ENCODE data around the gene NAT8L. TPM values are rescaled to one million over a fixed set of nuclear protein-coding genes. Genes with fewer than 3 reads are reported as not detected.

Gene NAT8L
- total RNA-seq, 1 experiment from 2014 or later, result 7.7 TPM

GRCh38 chr4:2073808-2074481, 14.8 kb downstream of the NAT8L start:
- no peak for DNase-seq (ENCODE audit: extremely low read depth, low read depth)

- no peak for DNase-seq (ENCODE audit: extremely low read depth, low read depth)
These were observed 15.5 kb downstream of the NAT8L start for GRCh38 chr4:2074588-2074987.

GRCh38 chr4:2075171-2075986, 16.3 kb downstream of the NAT8L start:
- DNase-seq (ENCODE audit: extremely low read depth, low read depth), result no peak

- DNase-seq (ENCODE audit: extremely low read depth, low read depth), result no peak
These were observed 17.1 kb downstream of the NAT8L start for GRCh38 chr4:2075987-2076907.

DNA sequence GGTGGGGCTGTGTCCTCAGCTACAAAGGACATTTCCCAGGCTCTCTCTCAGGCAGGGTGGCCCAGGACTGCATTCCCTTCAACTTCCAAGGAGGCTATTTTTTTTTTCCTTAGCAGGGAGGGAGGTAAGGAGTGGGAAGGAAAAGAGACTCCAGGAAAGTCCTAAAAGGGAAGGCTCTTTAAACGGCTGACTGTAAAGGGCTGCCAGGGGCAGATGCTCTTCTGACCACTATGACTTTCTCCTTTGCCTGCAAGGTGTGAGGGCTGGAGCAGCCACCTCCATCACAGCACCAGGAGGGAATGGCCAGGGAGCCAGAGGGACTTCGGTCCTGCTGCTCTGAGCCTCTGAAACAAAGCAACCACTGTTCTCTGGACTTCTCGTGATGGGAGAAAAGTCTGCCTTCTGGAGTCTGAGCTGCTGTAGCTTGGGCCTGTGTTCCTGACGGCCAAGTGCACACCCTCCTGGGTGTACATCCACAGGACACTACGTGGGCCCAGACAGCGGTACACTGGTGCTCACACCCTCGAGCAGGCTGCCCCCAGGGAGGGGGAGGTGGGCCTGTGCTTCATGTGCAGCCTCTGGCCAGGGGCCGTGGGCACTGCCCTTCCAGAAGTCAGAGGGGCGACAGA, 17.9 kb downstream of the NAT8L start:
- DNase-seq (ENCODE audit: extremely low read depth, low read depth), result no peak

- no peak for DNase-seq (ENCODE audit: extremely low read depth, low read depth)
These were observed 18.7 kb downstream of the NAT8L start for GRCh38 chr4:2077537-2078460.

GRCh38 chr4:2078584-2078983, 19.5 kb downstream of the NAT8L start:
- DNase-seq (ENCODE audit: extremely low read depth, low read depth), result no peak

- no peak for DNase-seq (ENCODE audit: extremely low read depth, low read depth)
These were observed 19.9 kb downstream of the NAT8L start for GRCh38 chr4:2079006-2079405.

GRCh38 chr4:2079926-2080325, 20.8 kb downstream of the NAT8L start:
- DNase-seq (ENCODE audit: extremely low read depth, low read depth), result no peak

- no peak for DNase-seq (ENCODE audit: extremely low read depth, low read depth)
These were observed 21.5 kb downstream of the NAT8L start for GRCh38 chr4:2080429-2081300.

GRCh38 chr4:2081540-2081939, 22.4 kb downstream of the NAT8L start:
- DNase-seq (ENCODE audit: extremely low read depth, low read depth), result no peak

DNA sequence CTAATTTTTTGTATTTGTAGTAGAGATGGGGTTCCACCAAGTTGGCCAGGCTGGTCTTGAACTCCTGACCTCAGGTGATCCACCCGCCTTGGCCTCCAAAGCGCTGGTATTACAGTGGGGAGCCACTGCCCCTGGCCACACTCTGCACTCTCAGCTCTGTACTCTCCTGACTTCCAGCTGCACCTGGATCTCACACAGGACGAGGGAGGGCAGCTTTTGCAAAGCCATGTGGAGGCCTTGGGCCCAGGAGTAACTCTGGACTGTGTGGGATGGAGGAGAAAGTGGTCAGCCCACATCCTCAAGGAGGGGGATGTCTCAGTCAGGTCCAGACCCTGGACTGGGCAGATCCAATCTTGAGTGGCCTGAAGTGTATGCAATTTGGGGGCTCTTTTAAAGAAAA, 23.0 kb downstream of the NAT8L start:
- no peak for DNase-seq (ENCODE audit: extremely low read depth, low read depth)

DNA sequence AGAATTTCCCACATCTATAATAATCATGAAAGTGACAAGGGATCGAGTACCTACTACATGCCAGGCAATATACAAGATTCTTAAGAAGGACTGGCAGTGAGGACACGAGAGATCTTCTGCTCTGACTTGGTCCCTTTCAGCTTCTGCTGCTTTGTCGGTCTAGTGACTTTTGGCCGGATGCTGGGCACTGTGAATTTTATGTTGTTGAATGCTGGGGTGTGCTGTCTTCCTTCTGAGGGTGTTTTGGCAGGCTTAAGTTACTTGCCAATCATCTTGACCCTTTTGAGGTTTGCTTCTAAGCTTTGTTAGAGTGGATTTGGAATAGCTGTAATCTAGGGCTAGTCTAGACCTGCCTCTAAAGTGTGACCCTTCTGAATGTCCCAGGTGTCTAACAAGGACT, 23.5 kb downstream of the NAT8L start:
- no peak for DNase-seq (ENCODE audit: extremely low read depth, low read depth)

GRCh38 chr4:2083116-2083825, 24.1 kb downstream of the NAT8L start:
- DNase-seq (ENCODE audit: extremely low read depth, low read depth), result no peak

GRCh38 chr4:2083826-2084160, 24.7 kb downstream of the NAT8L start:
- DNase-seq (ENCODE audit: extremely low read depth, low read depth), result no peak

- no peak for DNase-seq (ENCODE audit: extremely low read depth, low read depth)
These were observed 25.2 kb downstream of the NAT8L start for GRCh38 chr4:2084316-2084715.

- DNase-seq (ENCODE audit: extremely low read depth, low read depth), result no peak
These were observed 26.4 kb downstream of the NAT8L start for GRCh38 chr4:2085496-2085901.

- no peak for DNase-seq (ENCODE audit: extremely low read depth, low read depth)
These were observed 28.0 kb downstream of the NAT8L start for GRCh38 chr4:2087170-2087569.
